T-helper 22 cell (primary cell): ENCODE data around the gene OLIG2.

Experiments used
- DNase-seq: peaks from one replicate; pipeline ENCODE4 v3.0.0-alpha.2; 2020; ENCODE audit warnings: low read depth

Gene OLIG2

GRCh38 chr21:33064623-33065390 lies 39.1 kb downstream of the OLIG2 start:
- DNase-seq: no peak

GRCh38 chr21:33067043-33067442 lies 41.3 kb downstream of the OLIG2 start:
- DNase-seq: no peak

GRCh38 chr21:33067457-33067856 lies 41.7 kb downstream of the OLIG2 start:
- no peak for DNase-seq

GRCh38 chr21:33069243-33069642 lies 43.5 kb downstream of the OLIG2 start:
- DNase-seq: no peak

GRCh38 chr21:33069645-33069993 lies 43.9 kb downstream of the OLIG2 start:
- DNase-seq: no peak

GRCh38 chr21:33069994-33070743 lies 44.4 kb downstream of the OLIG2 start, which contains the start of gene OLIG1:
Gene OLIG1 (plus strand): TSS chr21:33070141. CDS start chr21:33070247, 106 bp downstream.
- DNase-seq: no peak

GRCh38 chr21:33070744-33070997 lies 44.9 kb downstream of the OLIG2 start:
- DNase-seq: no peak

- no peak for DNase-seq
Measured at GRCh38 chr21:33070998-33071769, 45.4 kb downstream of the OLIG2 start.

GRCh38 chr21:33071770-33072306 lies 46.1 kb downstream of the OLIG2 start:
- DNase-seq: no peak

- DNase-seq: no peak
Measured at GRCh38 chr21:33073636-33074035, 47.9 kb downstream of the OLIG2 start.

- no peak for DNase-seq
Measured at GRCh38 chr21:33075128-33075527, 49.4 kb downstream of the OLIG2 start.

- DNase-seq: no peak
Measured at GRCh38 chr21:33075596-33076195, 50.0 kb downstream of the OLIG2 start.

- DNase-seq: no peak
Measured at GRCh38 chr21:33076600-33077329, 51.0 kb downstream of the OLIG2 start.
